WTC11 (cell line): Measurements from ENCODE around the gene SH2D3C. TPM values are rescaled to one million over a fixed set of nuclear protein-coding genes. Genes with fewer than 3 reads are reported as not detected.

ENCODE experiments used
- ATAC-seq: fragments of 200-7000 bp; cut with Tn5 transposase; 2 replicates; pipeline ENCODE4 v1.10.0; 2021; ENCODE audit warnings: mild to moderate bottlenecking, moderate library complexity
- CTCF ChIA-PET: fragments of 300-600 bp; sonication (Branson Sonifier 250); formaldehyde crosslinking; loops from one replicate; lab custom pipeline; 2021; ENCODE audit warnings: antibody characterized with exemption; lab: Charles Lee
- POLR2A ChIA-PET: fragments of 350-600 bp; sonication (Branson Sonifier 250); formaldehyde crosslinking; loops from one replicate; lab custom pipeline; 2021; ENCODE audit warnings: antibody characterized with exemption; lab: Charles Lee
- DNase-seq: peaks from one replicate; pipeline ENCODE4 v3.0.0; 2021; ENCODE audit warnings: low spot score
- H3K27ac Mint-ChIP-seq: 2 replicates; pipeline ENCODE4 v1.8.0; 2021; ENCODE audit warnings: mixed read lengths
- H3K27me3 Mint-ChIP-seq: 2 replicates; pipeline ENCODE4 v1.8.0; 2021; ENCODE audit warnings: low read depth, mild to moderate bottlenecking, moderate library complexity, mixed read lengths
- H3K36me3 Mint-ChIP-seq: 2 replicates; pipeline ENCODE4 v1.8.0; 2021; ENCODE audit warnings: mixed read lengths
- H3K4me1 Mint-ChIP-seq: 2 replicates; pipeline ENCODE4 v1.8.0; 2022; ENCODE audit warnings: mixed read lengths
- H3K4me3 Mint-ChIP-seq: 2 replicates; pipeline ENCODE4 v1.8.0; 2021; ENCODE audit warnings: mild to moderate bottlenecking, moderate library complexity, mixed read lengths
- H3K9me3 Mint-ChIP-seq: 2 replicates; pipeline ENCODE4 v1.8.0; 2021; ENCODE audit warnings: mixed read lengths
- CDX4 ChIP-seq: fragments of 250-450 bp; sonication (Bioruptor Pico); IDR thresholded peaks from 2 replicates; pipeline ENCODE4 v1.9.0; 2021; ENCODE audit warnings: moderate library complexity, mild to moderate bottlenecking, inconsistent platforms, borderline replicate concordance
- E2F1 ChIP-seq: sonication (generic); formaldehyde crosslinking; IDR thresholded peaks from 2 replicates; pipeline ENCODE4 v1.8.0; 2022; ENCODE audit warnings: mild to moderate bottlenecking, missing genetic modification reagents
- FOXJ3 ChIP-seq: sonication (generic); formaldehyde crosslinking; IDR thresholded peaks from 2 replicates; pipeline ENCODE4 v1.9.0; 2021; ENCODE audit warnings: missing genetic modification reagents, mild to moderate bottlenecking, borderline replicate concordance
- FOXK1 ChIP-seq: sonication (generic); formaldehyde crosslinking; IDR thresholded peaks from 2 replicates; pipeline ENCODE4 v1.8.0; 2022; ENCODE audit warnings: mild to moderate bottlenecking, moderate library complexity, missing genetic modification reagents
- GRHL2 ChIP-seq: fragments of 250-450 bp; sonication (Bioruptor Pico); IDR thresholded peaks from 2 replicates; pipeline ENCODE4 v1.8.0; 2022; ENCODE audit warnings: mild to moderate bottlenecking, moderate library complexity; ENCODE audit not compliant: insufficient replicate concordance, severe bottlenecking
- IRF1 ChIP-seq: sonication (generic); formaldehyde crosslinking; IDR thresholded peaks from 2 replicates; pipeline ENCODE4 v1.8.0; 2023; ENCODE audit warnings: missing genetic modification reagents
- JAZF1 ChIP-seq: fragments of 250-450 bp; sonication (Bioruptor Pico); IDR thresholded peaks from 2 replicates; pipeline ENCODE4 v1.9.0; 2021; ENCODE audit warnings: moderate library complexity, mild to moderate bottlenecking, inconsistent platforms
- NR3C1 ChIP-seq: sonication (generic); formaldehyde crosslinking; conservative IDR thresholded peaks from 2 replicates; pipeline ENCODE4 v1.8.1; 2023; ENCODE audit warnings: low read depth, mild to moderate bottlenecking, missing genetic modification reagents
- RORB ChIP-seq: fragments of 250-450 bp; sonication (Bioruptor Pico); IDR thresholded peaks from 2 replicates; pipeline ENCODE4 v1.9.0; 2021; ENCODE audit warnings: mild to moderate bottlenecking
- TCF7 ChIP-seq: sonication (generic); formaldehyde crosslinking; IDR thresholded peaks from 2 replicates; pipeline ENCODE4 v1.8.0; 2022; ENCODE audit warnings: mild to moderate bottlenecking, low read depth, missing genetic modification reagents, moderate library complexity
- ZNF396 ChIP-seq: fragments of 250-450 bp; sonication (Bioruptor Pico); IDR thresholded peaks from 2 replicates; pipeline ENCODE4 v1.8.0; 2021; ENCODE audit warnings: mild to moderate bottlenecking, moderate library complexity, borderline replicate concordance
- ZNF416 ChIP-seq: fragments of 250-450 bp; sonication (Bioruptor Pico); IDR thresholded peaks from 2 replicates; pipeline ENCODE4 v1.9.0; 2021; ENCODE audit warnings: mild to moderate bottlenecking, inconsistent platforms
- ZSCAN18 ChIP-seq: fragments of 250-450 bp; sonication (Bioruptor Pico); IDR thresholded peaks from 2 replicates; pipeline ENCODE4 v2.1.2; 2022; ENCODE audit warnings: mild to moderate bottlenecking, moderate library complexity
- total RNA-seq: library from RNA; stranded (reverse); gene quantifications from 3 replicates; pipeline ENCODE4 v1.2.3, GENCODE V29; 2021
- TF ChIP-seq, protein P1 (sequence below): sonication (generic); formaldehyde crosslinking; IDR thresholded peaks from 2 replicates; pipeline ENCODE4 v1.8.0; 2022; ENCODE audit warnings: missing genetic modification reagents
- TF ChIP-seq, protein P2 (sequence below): sonication (generic); formaldehyde crosslinking; IDR thresholded peaks from 2 replicates; pipeline ENCODE4 v1.8.1; 2022; ENCODE audit warnings: missing genetic modification reagents, borderline replicate concordance
- TF ChIP-seq, protein P3 (sequence below): sonication (generic); formaldehyde crosslinking; IDR thresholded peaks from 2 replicates; pipeline ENCODE4 v1.8.1; 2022; ENCODE audit warnings: mild to moderate bottlenecking, moderate library complexity, missing genetic modification reagents
- TF ChIP-seq, protein P4 (sequence below): sonication (generic); formaldehyde crosslinking; IDR thresholded peaks from 2 replicates; pipeline ENCODE4 v1.8.1; 2023; ENCODE audit warnings: mild to moderate bottlenecking, moderate library complexity, missing genetic modification reagents

The SH2D3C gene
- total RNA-seq, 1 experiment from 2014 or later, result 5.4 TPM

DNA sequence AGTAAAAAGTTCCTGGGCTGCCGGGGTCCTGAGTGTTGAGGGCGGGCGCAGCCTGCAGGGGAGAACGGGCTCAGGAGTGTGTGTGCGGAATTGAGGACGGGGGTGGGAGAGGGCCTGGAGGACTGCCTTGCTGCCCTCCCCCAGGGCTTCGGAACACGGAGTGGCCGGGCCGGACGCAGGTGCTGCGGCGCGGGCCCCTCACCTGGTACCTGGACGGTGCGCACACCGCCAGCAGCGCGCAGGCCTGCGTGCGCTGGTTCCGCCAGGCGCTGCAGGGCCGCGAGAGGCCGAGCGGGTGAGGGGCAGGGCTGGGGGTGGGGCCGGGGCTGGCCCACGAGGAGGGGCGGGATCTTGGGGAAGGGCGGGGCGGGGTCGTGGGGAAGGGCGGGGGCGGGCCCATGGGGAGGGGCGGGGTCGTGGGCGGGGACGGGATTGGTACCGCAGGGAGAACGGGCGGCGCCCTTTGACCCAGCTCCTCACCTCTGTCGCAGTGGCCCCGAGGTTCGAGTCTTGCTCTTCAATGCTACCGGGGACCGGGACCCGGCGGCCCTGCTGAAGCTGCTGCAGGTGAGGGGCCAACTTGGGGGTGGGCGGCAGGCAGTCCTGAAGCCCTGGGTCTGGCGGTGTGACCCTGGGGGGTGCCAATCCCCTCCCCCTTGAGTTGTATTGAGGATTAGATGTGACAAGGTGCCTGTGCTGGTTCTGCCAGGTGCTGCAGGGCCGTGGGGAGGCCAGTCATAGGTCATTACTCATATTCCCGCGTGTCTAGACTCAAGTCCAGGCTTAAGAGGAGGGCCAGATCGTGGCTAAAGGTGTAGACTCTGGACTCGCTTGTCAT lies 31.3 kb upstream of the SH2D3C start:
- ATAC-seq (peak; percentile 93), DNase-seq (peak; percentile 69)
- TF ChIP-seq FOXK1 (CRISPR knock-in tag), result 0 out of 2 replicates have a peak, but pooled peaks have one; percentile 29
- no peak for TF ChIP-seq IRF1 (CRISPR knock-in tag)
- TF ChIP-seq NR3C1 (CRISPR knock-in tag), result no peak
- TF ChIP-seq JAZF1, result no peak
- TF ChIP-seq, protein P1, sequence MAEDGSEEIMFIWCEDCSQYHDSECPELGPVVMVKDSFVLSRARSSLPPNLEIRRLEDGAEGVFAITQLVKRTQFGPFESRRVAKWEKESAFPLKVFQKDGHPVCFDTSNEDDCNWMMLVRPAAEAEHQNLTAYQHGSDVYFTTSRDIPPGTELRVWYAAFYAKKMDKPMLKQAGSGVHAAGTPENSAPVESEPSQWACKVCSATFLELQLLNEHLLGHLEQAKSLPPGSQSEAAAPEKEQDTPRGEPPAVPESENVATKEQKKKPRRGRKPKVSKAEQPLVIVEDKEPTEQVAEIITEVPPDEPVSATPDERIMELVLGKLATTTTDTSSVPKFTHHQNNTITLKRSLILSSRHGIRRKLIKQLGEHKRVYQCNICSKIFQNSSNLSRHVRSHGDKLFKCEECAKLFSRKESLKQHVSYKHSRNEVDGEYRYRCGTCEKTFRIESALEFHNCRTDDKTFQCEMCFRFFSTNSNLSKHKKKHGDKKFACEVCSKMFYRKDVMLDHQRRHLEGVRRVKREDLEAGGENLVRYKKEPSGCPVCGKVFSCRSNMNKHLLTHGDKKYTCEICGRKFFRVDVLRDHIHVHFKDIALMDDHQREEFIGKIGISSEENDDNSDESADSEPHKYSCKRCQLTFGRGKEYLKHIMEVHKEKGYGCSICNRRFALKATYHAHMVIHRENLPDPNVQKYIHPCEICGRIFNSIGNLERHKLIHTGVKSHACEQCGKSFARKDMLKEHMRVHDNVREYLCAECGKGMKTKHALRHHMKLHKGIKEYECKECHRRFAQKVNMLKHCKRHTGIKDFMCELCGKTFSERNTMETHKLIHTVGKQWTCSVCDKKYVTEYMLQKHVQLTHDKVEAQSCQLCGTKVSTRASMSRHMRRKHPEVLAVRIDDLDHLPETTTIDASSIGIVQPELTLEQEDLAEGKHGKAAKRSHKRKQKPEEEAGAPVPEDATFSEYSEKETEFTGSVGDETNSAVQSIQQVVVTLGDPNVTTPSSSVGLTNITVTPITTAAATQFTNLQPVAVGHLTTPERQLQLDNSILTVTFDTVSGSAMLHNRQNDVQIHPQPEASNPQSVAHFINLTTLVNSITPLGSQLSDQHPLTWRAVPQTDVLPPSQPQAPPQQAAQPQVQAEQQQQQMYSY, result no peak
- POLR2A ChIA-PET, result interaction anchor here (0.7 to 1.0 kb wide), 2 partner anchors 15 to 88 kb away, joined by 3 read pairs; no protein-coding TSS in a partner anchor
- Mint-ChIP-seq H3K27ac (no peak overlapping the region), H3K4me1 (no peaks in the 10 kb centered on the region), H3K36me3 (peaks cover 29% of the 10 kb centered on the region), H3K27me3 (no peaks in the 10 kb centered on the region), H3K9me3 (no peaks in the 10 kb centered on the region), H3K4me3 (peak overlapping the region; percentile 45)
- CTCF ChIA-PET, result interaction anchor here (0.6 to 2.0 kb wide), 12 partner anchors 15 to 308 kb away, joined by 3 to 16 read pairs (median 4); partner anchors contain the start of genes ENG and TOR2A

GRCh38 chr9:127809002-127809539 lies 30.6 kb upstream of the SH2D3C start:
- Mint-ChIP-seq H3K27ac (no peak overlapping the region), H3K4me1 (no peaks in the 10 kb centered on the region), H3K4me3 (peak overlapping the region; percentile 45), H3K36me3 (peaks cover 29% of the 10 kb centered on the region)
- no peak for ATAC-seq
- no peak for DNase-seq
- TF ChIP-seq ZNF396 (no peak), IRF1 (CRISPR knock-in tag) (no peak), FOXJ3 (CRISPR knock-in tag) (no peak), ZSCAN18 (no peak), RORB (CRISPR knock-in tag) (no peak), ZNF416 (CRISPR knock-in tag) (no peak), GRHL2 (CRISPR knock-in tag) (no peak), TCF7 (CRISPR knock-in tag) (no peak), E2F1 (no peak), CDX4 (CRISPR knock-in tag) (no peak)
- TF ChIP-seq, protein P2, sequence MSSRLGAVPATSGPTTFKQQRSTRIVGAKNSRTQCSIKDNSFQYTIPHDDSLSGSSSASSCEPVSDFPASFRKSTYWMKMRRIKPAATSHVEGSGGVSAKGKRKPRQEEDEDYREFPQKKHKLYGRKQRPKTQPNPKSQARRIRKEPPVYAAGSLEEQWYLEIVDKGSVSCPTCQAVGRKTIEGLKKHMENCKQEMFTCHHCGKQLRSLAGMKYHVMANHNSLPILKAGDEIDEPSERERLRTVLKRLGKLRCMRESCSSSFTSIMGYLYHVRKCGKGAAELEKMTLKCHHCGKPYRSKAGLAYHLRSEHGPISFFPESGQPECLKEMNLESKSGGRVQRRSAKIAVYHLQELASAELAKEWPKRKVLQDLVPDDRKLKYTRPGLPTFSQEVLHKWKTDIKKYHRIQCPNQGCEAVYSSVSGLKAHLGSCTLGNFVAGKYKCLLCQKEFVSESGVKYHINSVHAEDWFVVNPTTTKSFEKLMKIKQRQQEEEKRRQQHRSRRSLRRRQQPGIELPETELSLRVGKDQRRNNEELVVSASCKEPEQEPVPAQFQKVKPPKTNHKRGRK (CRISPR knock-in tag), result no peak
- TF ChIP-seq, protein P3, sequence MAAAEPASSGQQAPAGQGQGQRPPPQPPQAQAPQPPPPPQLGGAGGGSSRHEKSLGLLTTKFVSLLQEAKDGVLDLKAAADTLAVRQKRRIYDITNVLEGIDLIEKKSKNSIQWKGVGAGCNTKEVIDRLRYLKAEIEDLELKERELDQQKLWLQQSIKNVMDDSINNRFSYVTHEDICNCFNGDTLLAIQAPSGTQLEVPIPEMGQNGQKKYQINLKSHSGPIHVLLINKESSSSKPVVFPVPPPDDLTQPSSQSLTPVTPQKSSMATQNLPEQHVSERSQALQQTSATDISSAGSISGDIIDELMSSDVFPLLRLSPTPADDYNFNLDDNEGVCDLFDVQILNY (CRISPR knock-in tag), result no peak
- TF ChIP-seq, protein P4, sequence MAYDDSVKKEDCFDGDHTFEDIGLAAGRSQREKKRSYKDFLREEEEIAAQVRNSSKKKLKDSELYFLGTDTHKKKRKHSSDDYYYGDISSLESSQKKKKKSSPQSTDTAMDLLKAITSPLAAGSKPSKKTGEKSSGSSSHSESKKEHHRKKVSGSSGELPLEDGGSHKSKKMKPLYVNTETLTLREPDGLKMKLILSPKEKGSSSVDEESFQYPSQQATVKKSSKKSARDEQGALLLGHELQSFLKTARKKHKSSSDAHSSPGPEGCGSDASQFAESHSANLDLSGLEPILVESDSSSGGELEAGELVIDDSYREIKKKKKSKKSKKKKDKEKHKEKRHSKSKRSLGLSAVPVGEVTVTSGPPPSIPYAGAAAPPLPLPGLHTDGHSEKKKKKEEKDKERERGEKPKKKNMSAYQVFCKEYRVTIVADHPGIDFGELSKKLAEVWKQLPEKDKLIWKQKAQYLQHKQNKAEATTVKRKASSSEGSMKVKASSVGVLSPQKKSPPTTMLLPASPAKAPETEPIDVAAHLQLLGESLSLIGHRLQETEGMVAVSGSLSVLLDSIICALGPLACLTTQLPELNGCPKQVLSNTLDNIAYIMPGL (CRISPR knock-in tag), result no peak
- TF ChIP-seq, all 79 proteins: peak for 0
- Mint-ChIP-seq H3K27me3 (no peaks in the 10 kb centered on the region), H3K9me3 (no peaks in the 10 kb centered on the region)
- ChIA-PET CTCF (interaction anchor here (0.6 to 2.0 kb wide), 10 partner anchors 16 to 289 kb away, joined by 3 to 16 read pairs (median 4); partner anchors contain the start of genes ENG and TOR2A), POLR2A (interaction anchor here (0.7 to 1.0 kb wide), 2 partner anchors 16 to 88 kb away, joined by 3 read pairs; no protein-coding TSS in a partner anchor)
